ELR (cell line): ENCODE data around the gene GUCA2B.

ENCODE experiments used
- DNase-seq: peaks from one replicate; pipeline ENCODE4 v3.0.0-alpha.2; 2015; ENCODE audit warnings: low read depth

GUCA2B gene

DNA sequence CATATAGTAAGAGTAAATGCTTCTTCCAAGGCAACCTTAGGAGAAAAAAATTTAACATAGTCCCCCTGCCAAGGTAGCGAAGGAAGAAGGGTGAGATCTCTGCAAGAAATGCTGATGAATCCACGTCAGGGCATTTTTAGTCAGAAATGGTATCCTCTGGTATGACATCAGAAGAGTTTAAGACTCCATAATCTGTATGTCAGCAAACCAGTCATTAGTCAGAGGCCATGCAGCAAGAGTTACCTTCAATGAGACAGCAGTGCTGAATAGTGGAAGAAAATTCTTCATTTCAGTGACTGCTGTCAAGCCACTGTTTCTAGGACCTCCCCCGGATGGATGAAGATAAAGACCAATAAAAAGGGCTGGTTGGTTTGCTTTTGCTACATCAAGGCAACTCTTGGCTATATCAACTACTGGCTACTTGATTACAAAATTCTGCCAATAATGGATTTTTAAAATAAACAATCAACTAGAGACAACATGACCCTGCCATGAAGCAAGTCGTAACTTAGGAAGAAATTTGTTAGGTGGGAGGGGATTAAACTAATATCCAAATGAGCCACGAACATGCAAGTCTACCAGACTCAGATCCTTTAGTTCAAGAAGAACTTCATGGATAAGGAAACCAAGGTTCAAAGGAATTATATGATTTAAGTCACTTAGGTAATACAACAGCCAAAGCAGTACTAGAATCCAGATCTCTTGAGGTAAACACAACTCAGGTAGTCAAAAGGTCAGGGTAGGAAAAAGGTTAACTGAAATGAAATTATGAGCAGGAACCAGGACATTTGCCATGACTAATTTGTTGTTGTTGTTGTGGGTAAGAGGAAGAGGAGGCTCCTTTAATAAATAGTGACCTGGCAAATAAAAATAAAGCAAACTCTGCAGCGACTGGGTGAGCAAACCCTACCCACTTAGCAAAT, 37.0 kb downstream of the GUCA2B start:
- no peak for DNase-seq

- DNase-seq, result no peak
These were observed 38.1 kb downstream of the GUCA2B start for GRCh38 chr1:42191319-42191718.

DNA sequence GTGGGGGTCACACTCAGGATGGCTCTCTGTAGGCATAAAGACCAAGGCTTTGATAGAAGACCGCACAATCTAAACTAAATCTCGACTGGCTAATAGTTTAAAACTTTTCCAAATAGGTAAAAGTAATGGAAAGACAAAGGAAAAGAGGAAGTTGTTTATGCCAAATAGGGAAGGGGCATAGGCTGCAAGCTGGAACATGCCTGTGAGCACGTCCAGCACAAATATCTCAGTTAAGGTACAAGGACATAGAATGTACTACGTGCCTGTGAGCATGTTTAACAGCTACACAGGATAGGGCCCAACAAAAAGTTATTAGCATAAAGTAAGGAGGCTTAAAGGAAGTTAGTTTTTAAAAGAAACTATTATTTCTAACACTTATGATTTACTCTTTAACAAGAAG, 38.9 kb downstream of the GUCA2B start:
- no peak for DNase-seq

DNA sequence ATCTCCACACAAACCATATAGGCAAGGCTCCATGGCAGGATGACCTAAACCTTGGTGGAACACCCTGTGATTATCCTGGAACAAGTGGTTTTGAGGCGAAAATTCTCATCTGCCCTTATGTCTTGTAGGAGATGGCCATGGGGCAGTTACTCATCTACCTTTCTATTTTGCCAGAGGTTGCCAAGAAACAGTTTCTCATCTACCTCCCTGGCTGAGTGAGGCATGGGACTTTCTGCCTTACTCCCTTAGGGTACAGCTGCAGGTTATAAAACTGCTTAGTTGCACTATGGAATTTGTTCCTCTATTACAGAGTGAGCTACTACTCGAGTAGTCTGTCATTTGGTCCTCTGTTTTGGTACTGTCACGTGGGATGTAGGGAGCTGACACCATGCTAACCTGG, 42.6 kb downstream of the GUCA2B start:
- no peak for DNase-seq

DNA sequence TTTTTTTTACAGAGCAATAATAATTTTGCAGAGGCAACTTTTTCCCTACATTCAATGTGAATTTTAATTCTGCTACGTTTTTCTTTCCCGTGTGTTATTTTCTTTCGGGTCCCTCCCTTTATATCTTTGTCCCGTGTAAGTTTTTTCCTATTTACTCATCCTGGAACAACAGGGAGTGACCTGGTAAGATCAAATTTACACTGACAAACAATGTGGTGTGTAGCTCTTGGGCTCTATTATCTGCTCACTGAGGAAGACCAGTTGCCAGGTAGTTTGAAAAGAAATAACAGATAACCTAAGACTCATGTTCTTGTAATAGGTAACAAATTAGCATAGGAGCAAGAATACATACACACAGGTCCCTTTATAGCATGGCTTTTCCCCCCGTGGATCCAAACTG, 45.0 kb downstream of the GUCA2B start:
- DNase-seq, result no peak

- no peak for DNase-seq
These were observed 48.8 kb downstream of the GUCA2B start for GRCh38 chr1:42201986-42202385.
